HepG2 (cell line): ENCODE data around the gene PLCD4. TPM values are rescaled to one million over a fixed set of nuclear protein-coding genes. Genes with fewer than 3 reads are reported as not detected.

Experiments used
- CERS6 ChIP-seq: sonication (generic); formaldehyde crosslinking; IDR thresholded peaks from 2 replicates; pipeline ENCODE4 v1.5.0; 2020; ENCODE audit warnings: missing genetic modification reagents
- FOSL2 ChIP-seq: sonication (generic); formaldehyde crosslinking; IDR thresholded peaks from 2 replicates; pipeline ENCODE4 v1.4.0; 2020; ENCODE audit warnings: missing genetic modification reagents
- HNF4A ChIP-seq: sonication (generic); formaldehyde crosslinking; IDR thresholded peaks from 2 replicates; pipeline ENCODE4 v1.4.0; 2020; ENCODE audit warnings: missing genetic modification reagents
- HOXA9 ChIP-seq: sonication (generic); formaldehyde crosslinking; IDR thresholded peaks from 2 replicates; pipeline ENCODE4 v1.8.1; 2022; ENCODE audit warnings: missing genetic modification reagents, mild to moderate bottlenecking, moderate library complexity, borderline replicate concordance
- MED13 ChIP-seq: sonication (generic); formaldehyde crosslinking; IDR thresholded peaks from 2 replicates; pipeline ENCODE4 v1.5.0; 2020; ENCODE audit warnings: missing genetic modification reagents
- MEF2D ChIP-seq: sonication (generic); formaldehyde crosslinking; IDR thresholded peaks from 2 replicates; pipeline ENCODE4 v1.5.1; 2020; ENCODE audit warnings: mild to moderate bottlenecking, missing genetic modification reagents
- NR2F2 ChIP-seq: IDR thresholded peaks from 2 replicates; pipeline ENCODE4 v1.6.1; 2012; ENCODE audit warnings: low read depth, inconsistent platforms, borderline replicate concordance
- POLR2A ChIP-seq, 2 experiments: IDR thresholded peaks; 2 replicates each; pipeline ENCODE4 v1.6.1; 2011; ENCODE audit warnings: low read depth in 2 of 2, low read length in 2 of 2, mild to moderate bottlenecking in 1 of 2, moderate library complexity in 1 of 2; ENCODE audit not compliant: insufficient read depth in 1 of 2
- SPEN ChIP-seq: sonication (generic); formaldehyde crosslinking; IDR thresholded peaks from 2 replicates; pipeline ENCODE4 v1.5.1; 2020; ENCODE audit warnings: low read depth, mild to moderate bottlenecking, missing genetic modification reagents
- TFAP4 ChIP-seq: sonication (generic); IDR thresholded peaks from 2 replicates; pipeline ENCODE4 v1.6.1; 2016; ENCODE audit warnings: low read depth, borderline replicate concordance
- THYN1 ChIP-seq: sonication (generic); formaldehyde crosslinking; IDR thresholded peaks from 2 replicates; pipeline ENCODE4 v1.8.1; 2023; ENCODE audit warnings: low read depth, mild to moderate bottlenecking, moderate library complexity, missing genetic modification reagents, borderline replicate concordance
- TP53 ChIP-seq: sonication (generic); formaldehyde crosslinking; conservative IDR thresholded peaks from 2 replicates; pipeline ENCODE4 v1.4.0; 2020; ENCODE audit warnings: missing genetic modification reagents
- YY1 ChIP-seq: IDR thresholded peaks from 2 replicates; pipeline ENCODE4 v1.6.1; 2011; ENCODE audit warnings: low read length, low read depth, moderate library complexity, mild to moderate bottlenecking; ENCODE audit not compliant: insufficient read depth, insufficient replicate concordance
- ZFP37 ChIP-seq: sonication (generic); formaldehyde crosslinking; IDR thresholded peaks from 2 replicates; pipeline ENCODE4 v1.4.0; 2020; ENCODE audit warnings: missing genetic modification reagents, borderline replicate concordance
- ZNF281 ChIP-seq: sonication (generic); formaldehyde crosslinking; IDR thresholded peaks from 2 replicates; pipeline ENCODE4 v1.4.0; 2020; ENCODE audit warnings: missing genetic modification reagents, borderline replicate concordance
- ZNF33A ChIP-seq: sonication (generic); formaldehyde crosslinking; IDR thresholded peaks from 2 replicates; pipeline ENCODE4 v1.5.1; 2020; ENCODE audit warnings: missing genetic modification reagents, mild to moderate bottlenecking, moderate library complexity, borderline replicate concordance
- ZNF572 ChIP-seq: sonication (generic); formaldehyde crosslinking; IDR thresholded peaks from 2 replicates; pipeline ENCODE4 v1.5.1; 2020; ENCODE audit warnings: mild to moderate bottlenecking, missing genetic modification reagents
- ZNF766 ChIP-seq: sonication (generic); formaldehyde crosslinking; IDR thresholded peaks from 2 replicates; pipeline ENCODE4 v1.5.0; 2020; ENCODE audit warnings: missing genetic modification reagents, borderline replicate concordance
- ZNF776 ChIP-seq: sonication (generic); formaldehyde crosslinking; IDR thresholded peaks from 2 replicates; pipeline ENCODE4 v1.4.0; 2020; ENCODE audit warnings: mild to moderate bottlenecking, missing genetic modification reagents
- ZSCAN22 ChIP-seq: sonication (generic); formaldehyde crosslinking; IDR thresholded peaks from 2 replicates; pipeline ENCODE4 v1.4.0; 2020; ENCODE audit warnings: mild to moderate bottlenecking, missing genetic modification reagents
- polyA plus RNA-seq, 8 experiments: library from polyadenylated mRNA; depleted of rRNA in 3 of 8; stranded (reverse) in 7 of 8; unstranded in 1 of 8; fragments of >200 nt; fragmentation: Illumina TruSeq in 4 of 8; extraction: Trizol in 4 of 8; gene quantifications; 2 replicates each; pipeline versions ENCODE4 v1.2.1 to v1.2.3, GENCODE V29; 2011 to 2016; ENCODE audit warnings: low read depth in 4 of 8, missing spikeins in 1 of 8, mixed read lengths in 1 of 8; ENCODE audit not compliant: insufficient read depth in 1 of 8
- total RNA-seq, 5 experiments: library from RNA; depleted of rRNA; stranded (reverse); fragments of >200 nt; fragmentation: Illumina TruSeq; extraction: Trizol; gene quantifications; 2 replicates each; pipeline ENCODE4 v1.2.3, GENCODE V29; 2016; ENCODE audit warnings: low read depth in 1 of 5
- TF ChIP-seq, protein P1 (sequence below): sonication (generic); formaldehyde crosslinking; IDR thresholded peaks from 2 replicates; pipeline ENCODE4; 2020; ENCODE audit warnings: missing genetic modification reagents, mild to moderate bottlenecking, borderline replicate concordance
- TF ChIP-seq, protein P2 (sequence below): sonication (generic); formaldehyde crosslinking; IDR thresholded peaks from 2 replicates; pipeline ENCODE4 v1.4.0; 2020; ENCODE audit warnings: mild to moderate bottlenecking, missing genetic modification reagents

The PLCD4 gene
- total and polyA plus RNA-seq, 2 of the 13 experiments (the other 11 are each of a cell fraction or from before 2014, with no cell fraction given): 0.26 TPM; not detected in 1

- TF ChIP-seq ZNF281 (CRISPR knock-in tag) (0 out of 2 replicates have a peak, but pooled peaks have one; percentile 49), ZNF33A (CRISPR knock-in tag) (no peak), NR2F2 (no peak), MEF2D (CRISPR knock-in tag) (no peak), ZNF572 (CRISPR knock-in tag) (no peak), MED13 (CRISPR knock-in tag) (no peak), ZNF766 (CRISPR knock-in tag) (no peak), HNF4A (CRISPR knock-in tag) (peak; percentile 74), POLR2A (IDR thresholded peaks at IDR 0.05; ENCODE audit: insufficient read depth in 1 of 2, low read depth in 2 of 2, low read length in 2 of 2) (no peak), YY1 (no peak), HOXA9 (CRISPR knock-in tag) (no peak), ZSCAN22 (no peak), FOSL2 (CRISPR knock-in tag) (0 out of 2 replicates have a peak, but pooled peaks have one; percentile 6), ZNF776 (CRISPR knock-in tag) (no peak), ZFP37 (CRISPR knock-in tag) (no peak), THYN1 (CRISPR knock-in tag) (no peak), TP53 (no peak), TFAP4 (peak; percentile 65; the same call in 1 of the 2 replicates), SPEN (no peak), CERS6 (CRISPR knock-in tag) (no peak)
- TF ChIP-seq, protein P1, sequence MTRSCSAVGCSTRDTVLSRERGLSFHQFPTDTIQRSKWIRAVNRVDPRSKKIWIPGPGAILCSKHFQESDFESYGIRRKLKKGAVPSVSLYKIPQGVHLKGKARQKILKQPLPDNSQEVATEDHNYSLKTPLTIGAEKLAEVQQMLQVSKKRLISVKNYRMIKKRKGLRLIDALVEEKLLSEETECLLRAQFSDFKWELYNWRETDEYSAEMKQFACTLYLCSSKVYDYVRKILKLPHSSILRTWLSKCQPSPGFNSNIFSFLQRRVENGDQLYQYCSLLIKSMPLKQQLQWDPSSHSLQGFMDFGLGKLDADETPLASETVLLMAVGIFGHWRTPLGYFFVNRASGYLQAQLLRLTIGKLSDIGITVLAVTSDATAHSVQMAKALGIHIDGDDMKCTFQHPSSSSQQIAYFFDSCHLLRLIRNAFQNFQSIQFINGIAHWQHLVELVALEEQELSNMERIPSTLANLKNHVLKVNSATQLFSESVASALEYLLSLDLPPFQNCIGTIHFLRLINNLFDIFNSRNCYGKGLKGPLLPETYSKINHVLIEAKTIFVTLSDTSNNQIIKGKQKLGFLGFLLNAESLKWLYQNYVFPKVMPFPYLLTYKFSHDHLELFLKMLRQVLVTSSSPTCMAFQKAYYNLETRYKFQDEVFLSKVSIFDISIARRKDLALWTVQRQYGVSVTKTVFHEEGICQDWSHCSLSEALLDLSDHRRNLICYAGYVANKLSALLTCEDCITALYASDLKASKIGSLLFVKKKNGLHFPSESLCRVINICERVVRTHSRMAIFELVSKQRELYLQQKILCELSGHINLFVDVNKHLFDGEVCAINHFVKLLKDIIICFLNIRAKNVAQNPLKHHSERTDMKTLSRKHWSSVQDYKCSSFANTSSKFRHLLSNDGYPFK (CRISPR knock-in tag): no peak
- TF ChIP-seq, protein P2, sequence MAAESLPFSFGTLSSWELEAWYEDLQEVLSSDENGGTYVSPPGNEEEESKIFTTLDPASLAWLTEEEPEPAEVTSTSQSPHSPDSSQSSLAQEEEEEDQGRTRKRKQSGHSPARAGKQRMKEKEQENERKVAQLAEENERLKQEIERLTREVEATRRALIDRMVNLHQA: no peak
Measured at GRCh38 chr2:218615868-218616315, 8.2 kb downstream of the PLCD4 start (continued).
